Testis (tissue), 2 donors: ENCODE data around the gene COL5A1.

Experiments used
- POLR2A ChIP-seq: fragments of 450-650 bp; IDR thresholded peaks from one replicate; pipeline ENCODE4 v1.6.1; 2017; ENCODE audit warnings: antibody characterized with exemption, mild to moderate bottlenecking, moderate library complexity
- TF ChIP-seq, protein P1 (sequence below), 3 experiments: fragments of 450-650 bp in 2 of 3; fragments of 200-600 bp in 1 of 3; sonication (generic) in 1 of 3; IDR thresholded peaks; one replicate each; pipeline ENCODE4 v1.5.1; 2016 to 2019; ENCODE audit warnings: antibody characterized with exemption in 3 of 3, mild to moderate bottlenecking in 2 of 3, moderate library complexity in 1 of 3

DNA sequence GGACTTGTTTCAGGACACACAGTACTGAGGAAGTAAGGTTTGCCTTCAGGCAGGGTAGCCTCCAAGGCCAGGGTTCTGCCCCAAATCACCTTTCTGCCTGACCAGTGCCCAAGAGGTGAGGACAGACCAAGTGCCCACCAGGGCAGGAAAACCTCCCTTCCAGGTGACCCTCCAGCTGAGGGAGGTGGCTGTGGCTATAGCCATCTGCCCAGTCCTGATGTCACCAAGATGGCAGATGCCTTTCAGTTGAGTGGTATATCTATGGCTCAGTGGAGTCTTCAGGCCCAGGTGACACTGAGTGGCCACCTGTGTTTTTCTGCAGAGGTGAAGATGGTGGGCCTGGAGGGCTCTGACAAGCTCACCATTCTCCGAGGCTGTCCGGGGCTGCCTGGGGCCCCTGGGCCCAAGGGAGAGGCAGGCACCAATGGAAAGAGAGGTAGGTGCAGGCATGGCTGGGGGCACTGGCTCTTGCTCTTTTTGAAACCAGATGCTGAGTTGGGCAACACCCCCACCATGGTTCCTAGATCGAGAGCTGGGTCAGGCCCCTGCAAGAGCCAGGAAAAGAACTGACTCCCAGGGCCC is 240.7 kb downstream of the COL5A1 start:
- no peak for TF ChIP-seq POLR2A
- TF ChIP-seq, protein P1, sequence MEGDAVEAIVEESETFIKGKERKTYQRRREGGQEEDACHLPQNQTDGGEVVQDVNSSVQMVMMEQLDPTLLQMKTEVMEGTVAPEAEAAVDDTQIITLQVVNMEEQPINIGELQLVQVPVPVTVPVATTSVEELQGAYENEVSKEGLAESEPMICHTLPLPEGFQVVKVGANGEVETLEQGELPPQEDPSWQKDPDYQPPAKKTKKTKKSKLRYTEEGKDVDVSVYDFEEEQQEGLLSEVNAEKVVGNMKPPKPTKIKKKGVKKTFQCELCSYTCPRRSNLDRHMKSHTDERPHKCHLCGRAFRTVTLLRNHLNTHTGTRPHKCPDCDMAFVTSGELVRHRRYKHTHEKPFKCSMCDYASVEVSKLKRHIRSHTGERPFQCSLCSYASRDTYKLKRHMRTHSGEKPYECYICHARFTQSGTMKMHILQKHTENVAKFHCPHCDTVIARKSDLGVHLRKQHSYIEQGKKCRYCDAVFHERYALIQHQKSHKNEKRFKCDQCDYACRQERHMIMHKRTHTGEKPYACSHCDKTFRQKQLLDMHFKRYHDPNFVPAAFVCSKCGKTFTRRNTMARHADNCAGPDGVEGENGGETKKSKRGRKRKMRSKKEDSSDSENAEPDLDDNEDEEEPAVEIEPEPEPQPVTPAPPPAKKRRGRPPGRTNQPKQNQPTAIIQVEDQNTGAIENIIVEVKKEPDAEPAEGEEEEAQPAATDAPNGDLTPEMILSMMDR (IDR thresholded peaks at IDR 0.05): no peak
